K562 (cell line): Measurements from ENCODE around the gene EFCAB9. TPM values are rescaled to one million over a fixed set of nuclear protein-coding genes. Genes with fewer than 3 reads are reported as not detected.

Experiments used
- ARHGAP35 ChIP-seq: fragments of 450-650 bp; IDR thresholded peaks from 2 replicates; pipeline ENCODE4 v1.6.1; 2018; ENCODE audit not compliant: partially characterized antibody
- ARID2 ChIP-seq: fragments of 450-650 bp; IDR thresholded peaks from 2 replicates; pipeline ENCODE4 v1.6.1; 2017; ENCODE audit warnings: antibody characterized with exemption, mild to moderate bottlenecking
- BHLHE40 ChIP-seq: IDR thresholded peaks from 2 replicates; pipeline ENCODE4 v1.6.1; 2011; ENCODE audit warnings: low read length, improper control_type of control experiment
- CEBPG ChIP-seq, 3 experiments: fragments of 200-800 bp in 1 of 3; sonication (Bioruptor generic) in 1 of 3; sonication (generic) in 1 of 3; formaldehyde crosslinking in 1 of 3; IDR thresholded peaks in 2 of 3; conservative IDR thresholded peaks in 1 of 3; 2 replicates each; pipeline versions ENCODE4 v1.6.1 to v1.8.0; 2016 to 2022; ENCODE audit warnings: missing compliant biosample characterization in 2 of 3, missing genetic modification characterization in 2 of 3, mild to moderate bottlenecking in 1 of 3, missing genetic modification reagents in 1 of 3
- CTBP1 ChIP-seq: fragments of 450-650 bp; IDR thresholded peaks from 2 replicates; pipeline ENCODE4 v1.6.1; 2016; ENCODE audit warnings: borderline replicate concordance
- DACH1 ChIP-seq: fragments of 450-650 bp; IDR thresholded peaks from 2 replicates; pipeline ENCODE4 v1.6.1; 2018; ENCODE audit not compliant: partially characterized antibody
- EGR1 ChIP-seq: fragments of 450-650 bp; conservative IDR thresholded peaks from 2 replicates; pipeline ENCODE4 v1.6.1; 2017; ENCODE audit warnings: mild to moderate bottlenecking
- ESRRB ChIP-seq: fragments of 250-450 bp; sonication (Bioruptor Pico); IDR thresholded peaks from 2 replicates; pipeline ENCODE4 v1.5.0; 2020; ENCODE audit warnings: mild to moderate bottlenecking, moderate library complexity, borderline replicate concordance
- HMGN3 ChIP-seq: IDR thresholded peaks from 2 replicates; pipeline ENCODE4 v1.6.1; 2011; ENCODE audit warnings: borderline replicate concordance, low read depth, mild to moderate bottlenecking, mixed read lengths, low read length; ENCODE audit not compliant: insufficient read length; ENCODE audit errors: extremely low read depth
- KLF10 ChIP-seq: fragments of 250-450 bp; sonication (Bioruptor Pico); IDR thresholded peaks from 2 replicates; pipeline ENCODE4 v1.6.1; 2021; ENCODE audit warnings: matching md5 sums
- MECOM ChIP-seq: fragments of 250-450 bp; sonication (Bioruptor Pico); IDR thresholded peaks from 2 replicates; pipeline ENCODE4 v1.8.0; 2022; ENCODE audit warnings: inconsistent platforms
- NFATC3 ChIP-seq: fragments of 450-650 bp; IDR thresholded peaks from 2 replicates; pipeline ENCODE4 v1.6.1; 2017; ENCODE audit warnings: mild to moderate bottlenecking
- NR2C2 ChIP-seq, 2 experiments: fragments of 200-800 bp in 1 of 2; sonication (Bioruptor generic) in 1 of 2; sonication (generic) in 1 of 2; formaldehyde crosslinking in 1 of 2; IDR thresholded peaks; 2 replicates each; pipeline versions ENCODE4 v1.6.1 to v1.8.0; 2016 to 2022; ENCODE audit warnings: mild to moderate bottlenecking in 1 of 2, missing compliant biosample characterization in 1 of 2, missing genetic modification characterization in 1 of 2, missing genetic modification reagents in 1 of 2
- PML ChIP-seq: IDR thresholded peaks from 2 replicates; pipeline ENCODE4 v1.6.1; 2012; ENCODE audit warnings: low read length, inconsistent platforms
- PRMT5 ChIP-seq: sonication (generic); formaldehyde crosslinking; IDR thresholded peaks from 2 replicates; pipeline ENCODE4 v1.5.0; 2020; ENCODE audit warnings: missing genetic modification reagents
- SIN3B ChIP-seq: fragments of 450-650 bp; IDR thresholded peaks from 2 replicates; pipeline ENCODE4 v1.6.1; 2017; ENCODE audit warnings: low read depth, mild to moderate bottlenecking, moderate library complexity
- SOX6 ChIP-seq: fragments of 450-650 bp; IDR thresholded peaks from 2 replicates; pipeline ENCODE4 v1.6.1; 2014; ENCODE audit warnings: mild to moderate bottlenecking
- SRSF1 ChIP-seq: fragments of 200-400 bp; formaldehyde crosslinking; IDR thresholded peaks from 2 replicates; pipeline ENCODE4 v1.6.1; 2017; ENCODE audit warnings: mild to moderate bottlenecking, low read depth, low read length, moderate library complexity
- TRIM24 ChIP-seq, 2 experiments: fragments of 450-650 bp; IDR thresholded peaks; 2 replicates each; pipeline ENCODE4 v1.6.1; 2016
- U2AF1 ChIP-seq: fragments of 200-400 bp; formaldehyde crosslinking; optimal IDR thresholded peaks from 2 replicates; pipeline ENCODE3; 2017; ENCODE audit warnings: mild to moderate bottlenecking, low read depth, low read length, moderate library complexity
- XRCC3 ChIP-seq: fragments of 450-650 bp; IDR thresholded peaks from 2 replicates; pipeline ENCODE4 v1.6.1; 2017; ENCODE audit warnings: mild to moderate bottlenecking, moderate library complexity
- ZBTB7A ChIP-seq: IDR thresholded peaks from 2 replicates; pipeline ENCODE4 v1.6.1; 2011; ENCODE audit warnings: low read depth, mild to moderate bottlenecking, low read length, moderate library complexity, borderline replicate concordance; ENCODE audit not compliant: control insufficient read depth
- ZNF143 ChIP-seq: sonication (generic); formaldehyde crosslinking; IDR thresholded peaks from 2 replicates; pipeline ENCODE4 v1.9.0; 2022; ENCODE audit warnings: mild to moderate bottlenecking, missing genetic modification reagents
- ZNF280A ChIP-seq: fragments of 450-650 bp; IDR thresholded peaks from 2 replicates; pipeline ENCODE4 v1.6.1; 2018; ENCODE audit warnings: mild to moderate bottlenecking, low read depth; ENCODE audit not compliant: partially characterized antibody
- polyA plus RNA-seq, 8 experiments: library from polyadenylated mRNA; depleted of rRNA in 4 of 8; stranded (reverse) in 5 of 8; unstranded in 3 of 8; fragments of >200 nt; fragmentation: Nextera tagmentation in 2 of 8; fragmentation: Illumina TruSeq in 1 of 8; extraction: Ambion mirVana in 2 of 8; extraction: Trizol in 1 of 8; gene quantifications; 2 replicates each; pipeline versions ENCODE4 v1.2.1 to v1.2.3, GENCODE V29; 2011 to 2014; ENCODE audit warnings: inconsistent platforms in 1 of 8, missing spikeins in 1 of 8
- total RNA-seq, 7 experiments: library from RNA; depleted of rRNA in 6 of 7; stranded (reverse); fragments of >200 nt in 6 of 7; fragmentation: Illumina TruSeq in 2 of 7; extraction: Trizol in 2 of 7; gene quantifications; 2 replicates each; pipeline versions ENCODE4 v1.2.1 to v1.2.3, GENCODE V29; 2011 to 2021; ENCODE audit warnings: low replicate concordance in 1 of 7
- TF ChIP-seq, protein P1 (sequence below): sonication (generic); formaldehyde crosslinking; IDR thresholded peaks from 2 replicates; pipeline ENCODE4 v1.9.0; 2022; ENCODE audit warnings: mild to moderate bottlenecking, missing genetic modification reagents
- TF ChIP-seq, protein P2 (sequence below), 3 experiments: IDR thresholded peaks in 2 of 3; conservative IDR thresholded peaks in 1 of 3; 2 replicates each; pipeline ENCODE4 v1.5.1; 2011 to 2012; ENCODE audit warnings: low read length in 3 of 3, mild to moderate bottlenecking in 3 of 3, control low read depth in 2 of 3, improper control_type of control experiment in 1 of 3, inconsistent platforms in 1 of 3, low read depth in 1 of 3, mixed read lengths in 1 of 3, moderate library complexity in 1 of 3; ENCODE audit not compliant: insufficient read depth in 2 of 3

EFCAB9 gene
- total and polyA plus RNA-seq, 9 of the 15 experiments (the other 6 are each of a cell fraction or from before 2014, with no cell fraction given) = not detected

- TF ChIP-seq MECOM = peak; percentile 43; the same call in 1 of the 2 replicates
- peak; percentile 57 for TF ChIP-seq EGR1
- TF ChIP-seq, protein P1, sequence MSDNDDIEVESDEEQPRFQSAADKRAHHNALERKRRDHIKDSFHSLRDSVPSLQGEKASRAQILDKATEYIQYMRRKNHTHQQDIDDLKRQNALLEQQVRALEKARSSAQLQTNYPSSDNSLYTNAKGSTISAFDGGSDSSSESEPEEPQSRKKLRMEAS (CRISPR knock-in tag) = peak; percentile 63; the same call in 1 of the 2 replicates
- TF ChIP-seq XRCC3 = no peak
- TF ChIP-seq ESRRB (CRISPR knock-in tag) = no peak
- TF ChIP-seq HMGN3 = no peak
- no peak for TF ChIP-seq PRMT5 (CRISPR knock-in tag)
- peak; percentile 83 for TF ChIP-seq ARID2
- TF ChIP-seq TRIM24 (IDR thresholded peaks at IDR 0.05) = 0 out of 4 replicates have a peak, but pooled peaks of 1 of the 2 experiments have one; percentile 16
- TF ChIP-seq CTBP1 = peak; percentile 88
- TF ChIP-seq, protein P2, sequence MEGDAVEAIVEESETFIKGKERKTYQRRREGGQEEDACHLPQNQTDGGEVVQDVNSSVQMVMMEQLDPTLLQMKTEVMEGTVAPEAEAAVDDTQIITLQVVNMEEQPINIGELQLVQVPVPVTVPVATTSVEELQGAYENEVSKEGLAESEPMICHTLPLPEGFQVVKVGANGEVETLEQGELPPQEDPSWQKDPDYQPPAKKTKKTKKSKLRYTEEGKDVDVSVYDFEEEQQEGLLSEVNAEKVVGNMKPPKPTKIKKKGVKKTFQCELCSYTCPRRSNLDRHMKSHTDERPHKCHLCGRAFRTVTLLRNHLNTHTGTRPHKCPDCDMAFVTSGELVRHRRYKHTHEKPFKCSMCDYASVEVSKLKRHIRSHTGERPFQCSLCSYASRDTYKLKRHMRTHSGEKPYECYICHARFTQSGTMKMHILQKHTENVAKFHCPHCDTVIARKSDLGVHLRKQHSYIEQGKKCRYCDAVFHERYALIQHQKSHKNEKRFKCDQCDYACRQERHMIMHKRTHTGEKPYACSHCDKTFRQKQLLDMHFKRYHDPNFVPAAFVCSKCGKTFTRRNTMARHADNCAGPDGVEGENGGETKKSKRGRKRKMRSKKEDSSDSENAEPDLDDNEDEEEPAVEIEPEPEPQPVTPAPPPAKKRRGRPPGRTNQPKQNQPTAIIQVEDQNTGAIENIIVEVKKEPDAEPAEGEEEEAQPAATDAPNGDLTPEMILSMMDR (IDR thresholded peaks at IDR 0.05 in 2 of 3, conservative IDR thresholded peaks at IDR 0.05 in 1 of 3; ENCODE audit: insufficient read depth in 2 of 3, low read depth in 1 of 3, low read length in 3 of 3) = peak; percentile 91 to 94 (median 94)
- TF ChIP-seq SIN3B = 0 out of 2 replicates have a peak, but pooled peaks have one; percentile 40
- TF ChIP-seq CEBPG (CRISPR knock-in tag; IDR thresholded peaks at IDR 0.05) = no peak
- no peak for TF ChIP-seq CEBPG (tag; conservative IDR thresholded peaks at IDR 0.05 in 1 of 2, IDR thresholded peaks at IDR 0.05 in 1 of 2)
- TF ChIP-seq DACH1 = no peak
- no peak for TF ChIP-seq NFATC3
- no peak for TF ChIP-seq ARHGAP35
- TF ChIP-seq ZNF280A = no peak
- TF ChIP-seq BHLHE40 = peak; percentile 60
- no peak for TF ChIP-seq NR2C2 (CRISPR knock-in tag; IDR thresholded peaks at IDR 0.05)
- TF ChIP-seq NR2C2 (tag; IDR thresholded peaks at IDR 0.05) = peak; percentile 64
- peak; percentile 42 for TF ChIP-seq ZBTB7A
- TF ChIP-seq SOX6 = peak; percentile 31; the same call in 1 of the 2 replicates
- TF ChIP-seq PML = no peak
- no peak for TF ChIP-seq SRSF1
- TF ChIP-seq ZNF143 = peak; percentile 68
- TF ChIP-seq KLF10 (CRISPR knock-in tag) = no peak
- TF ChIP-seq U2AF1 = peak; percentile 26
Measured at GRCh38 chr5:172188033-172188892, 5.7 kb upstream of the EFCAB9 start, which contains the start of gene STK10 (continued).
